PC-3 (cell line): ENCODE data around the gene SRGAP2B. TPM values are rescaled to one million over a fixed set of nuclear protein-coding genes. Genes with fewer than 3 reads are reported as not detected.
"Not testable (repeated sequence)": the region's sequence is repeated elsewhere in the genome, so short reads cannot be mapped to it uniquely, and the experiment has no call there.

Source experiments
- ATAC-seq: fragments of 200-7000 bp; cut with Tn5 transposase; 2 replicates; pipeline ENCODE4 v1.9.1; 2020; ENCODE audit warnings: mild to moderate bottlenecking, moderate library complexity
- BruUV-seq: library from RNA; stranded (reverse); fragments of 400-500 nt; replicated peaks from 2 replicates; lab custom pipeline; 2021; lab: Mats Ljungman, UMichigan
- CTCF ChIA-PET: fragments of 300-600 bp; sonication (Branson Sonifier 250); formaldehyde crosslinking; loops from one replicate; lab custom pipeline; 2022; ENCODE audit warnings: antibody characterized with exemption; lab: Charles Lee
- POLR2A ChIA-PET: fragments of 300-600 bp; sonication (Branson Sonifier 250); formaldehyde crosslinking; loops from one replicate; lab custom pipeline; 2022; ENCODE audit warnings: antibody characterized with exemption; ENCODE audit not compliant: unreplicated experiment; lab: Charles Lee
- DNase-seq: peaks from one replicate; pipeline ENCODE4 v3.0.0-alpha.2; 2015
- H2AFZ ChIP-seq: fragments of 300-600 bp; sonication (generic); 2 replicates; pipeline ENCODE4 v1.6.0; 2016; ENCODE audit warnings: antibody characterized with exemption, low read length
- H3F3A ChIP-seq: fragments of 300-600 bp; sonication (generic); one replicate; pipeline ENCODE4 v1.6.0; 2017; ENCODE audit warnings: antibody characterized with exemption, low read length, control low read depth, mild to moderate bottlenecking; ENCODE audit not compliant: unreplicated experiment
- H3K27ac ChIP-seq: fragments of 300-600 bp; sonication (generic); 2 replicates; pipeline ENCODE4 v1.5.1; 2016; ENCODE audit warnings: mild to moderate bottlenecking, low read length
- H3K27me3 ChIP-seq: fragments of 300-600 bp; sonication (generic); 2 replicates; pipeline ENCODE4 v1.6.1; 2016; ENCODE audit warnings: low read length, mixed read lengths
- H3K36me3 ChIP-seq: fragments of 300-600 bp; sonication (generic); 2 replicates; pipeline ENCODE4 v1.6.1; 2016; ENCODE audit warnings: low read depth, mixed run types, low read length, mixed read lengths
- H3K4me1 ChIP-seq: fragments of 300-600 bp; sonication (generic); 2 replicates; pipeline ENCODE4 v1.5.1; 2016; ENCODE audit warnings: low read length; ENCODE audit not compliant: insufficient read depth
- H3K4me2 ChIP-seq: fragments of 300-600 bp; sonication (generic); 2 replicates; pipeline ENCODE4 v1.6.0; 2016; ENCODE audit warnings: low read length
- H3K4me3 ChIP-seq: fragments of 300-600 bp; sonication (generic); 2 replicates; pipeline ENCODE4 v1.5.1; 2016; ENCODE audit warnings: mild to moderate bottlenecking, low read length, mixed read lengths
- H3K79me2 ChIP-seq: fragments of 300-600 bp; sonication (generic); 2 replicates; pipeline ENCODE4 v1.6.1; 2017; ENCODE audit warnings: low read length, mixed read lengths
- H3K9ac ChIP-seq: fragments of 300-600 bp; sonication (generic); 2 replicates; pipeline ENCODE4 v1.6.0; 2016; ENCODE audit warnings: mild to moderate bottlenecking, low read length
- H3K9me2 ChIP-seq: fragments of 300-600 bp; sonication (generic); replicated peaks from 2 replicates; pipeline ENCODE4 v1.6.1; 2016; ENCODE audit warnings: mixed run types, low read length, mixed read lengths
- H3K9me3 ChIP-seq: fragments of 300-600 bp; sonication (generic); 2 replicates; pipeline ENCODE4 v1.6.1; 2016; ENCODE audit warnings: low read length, mixed read lengths
- H4K20me1 ChIP-seq: fragments of 300-600 bp; sonication (generic); 2 replicates; pipeline ENCODE4 v1.6.1; 2016; ENCODE audit warnings: low read length, mixed read lengths
- intact Hi-C: fragments of 100-400 bp; cut with micrococcal nuclease; formaldehyde crosslinking; loops from 2 replicates; pipeline ENCODE4 v1.9.0; 2023
- total RNA-seq: library from RNA; depleted of rRNA; stranded (reverse); fragments of >200 nt; gene quantifications from 2 replicates; pipeline ENCODE4 v1.2.3, GENCODE V29; 2014

SRGAP2B gene
- total RNA-seq, 1 experiment from 2014 or later, result 14.3 TPM

DNA sequence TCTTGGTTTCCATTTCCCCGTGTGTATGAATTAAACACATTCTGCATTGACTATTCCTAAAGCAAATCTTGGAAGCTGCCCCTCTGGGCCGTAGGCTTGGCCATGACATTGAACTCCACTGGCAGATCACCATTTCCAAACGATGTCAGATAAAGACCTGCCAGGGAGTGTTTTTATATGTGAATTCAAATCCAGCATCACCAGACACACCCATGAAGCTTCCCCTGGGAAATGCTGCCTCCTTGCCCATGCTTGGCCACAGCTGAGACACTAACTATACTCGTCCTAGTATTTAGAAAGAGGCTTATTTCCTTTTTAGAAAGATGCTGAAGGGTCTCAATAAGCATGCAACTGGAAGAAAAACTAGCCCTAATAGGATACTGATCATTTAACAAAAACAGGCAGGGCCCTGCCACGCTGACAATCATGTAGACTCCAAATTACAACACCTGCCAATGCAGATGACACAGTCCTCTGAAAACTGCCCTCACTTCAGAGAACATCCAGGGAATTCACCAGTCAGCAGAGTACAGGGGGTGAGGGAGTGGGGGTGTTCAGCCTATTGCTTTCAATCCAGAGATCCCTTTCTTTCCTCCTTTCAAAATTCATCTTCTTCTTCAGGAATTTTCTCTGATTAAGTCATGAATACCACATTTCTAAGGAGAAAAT is 94.9 kb downstream of the SRGAP2B start:
- H3K9me2 ChIP-seq, H3K9ac ChIP-seq, H3K36me3 ChIP-seq, ATAC-seq, H3K79me2 ChIP-seq, intact Hi-C loops, CTCF ChIA-PET, H3K27ac ChIP-seq, H3K4me3 ChIP-seq, H2AFZ ChIP-seq, H3F3A ChIP-seq, H4K20me1 ChIP-seq, BruUV-seq, POLR2A ChIA-PET, H3K27me3 ChIP-seq, H3K9me3 ChIP-seq, DNase-seq, H3K4me2 ChIP-seq, H3K4me1 ChIP-seq: not testable (repeated sequence)

DNA sequence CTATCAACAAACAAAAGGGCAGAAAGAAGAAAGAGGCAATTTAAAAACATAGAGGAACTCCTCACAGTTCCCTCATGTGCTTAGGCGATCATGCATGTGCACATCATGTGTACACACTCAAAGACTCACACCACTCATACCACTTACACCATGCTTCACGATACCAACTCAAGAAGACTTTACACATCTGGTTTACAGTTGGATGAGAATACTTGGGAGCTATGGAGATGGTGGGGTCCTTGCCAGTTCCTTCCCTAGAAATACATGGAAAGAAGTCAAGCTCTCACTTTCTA is 96.2 kb downstream of the SRGAP2B start:
- intact Hi-C loops, result not testable (repeated sequence)

DNA sequence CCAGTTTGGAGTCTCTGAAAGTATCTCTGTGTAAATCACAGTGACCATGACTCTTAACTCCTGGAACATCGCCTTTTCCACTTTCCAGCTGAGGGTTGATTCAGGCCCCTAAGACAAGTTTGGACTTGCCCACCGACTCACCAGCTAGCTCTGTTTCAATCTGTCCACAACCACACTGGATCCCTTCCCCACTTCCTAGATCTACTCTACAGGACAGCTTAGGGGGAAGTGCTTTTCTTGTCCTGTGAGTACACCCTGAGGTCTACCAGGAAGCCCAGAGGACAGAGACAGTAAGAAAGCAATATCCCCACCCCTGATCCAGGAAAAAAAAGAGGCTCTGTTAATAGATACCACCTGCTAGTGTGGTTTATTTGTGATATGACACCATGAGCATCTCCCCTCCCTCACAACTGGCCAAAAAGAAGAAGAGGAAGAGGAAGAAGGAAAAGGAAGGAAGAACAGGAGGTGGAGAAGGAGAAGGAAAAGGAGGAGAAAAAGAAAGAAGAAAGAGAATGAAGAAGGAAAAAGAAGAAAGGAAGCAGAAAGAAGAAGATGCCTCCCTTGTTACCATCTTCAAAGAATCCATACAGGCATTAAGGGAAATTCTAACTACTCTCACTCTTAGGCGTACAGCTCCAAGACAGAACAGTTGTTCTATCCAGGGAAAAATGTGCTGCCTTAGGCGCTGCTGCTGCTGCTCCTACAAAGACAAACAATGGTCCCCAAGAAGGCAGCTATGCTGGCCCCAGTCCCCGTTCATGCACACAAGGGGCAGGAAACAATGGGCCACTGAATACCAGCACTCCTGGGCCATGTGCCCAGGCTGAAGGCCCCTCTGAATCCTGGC is 96.8 kb downstream of the SRGAP2B start:
- H3K4me3 ChIP-seq, H3K27ac ChIP-seq, H3K9ac ChIP-seq, intact Hi-C loops, H3K36me3 ChIP-seq, H3K9me2 ChIP-seq, CTCF ChIA-PET, ATAC-seq, H2AFZ ChIP-seq, H3K79me2 ChIP-seq, H3K27me3 ChIP-seq, H3K9me3 ChIP-seq, H3K4me1 ChIP-seq, BruUV-seq, H3F3A ChIP-seq, H3K4me2 ChIP-seq, H4K20me1 ChIP-seq, POLR2A ChIA-PET: not testable (repeated sequence)
- peak; percentile 0 for DNase-seq

More for the DNA sequence above, 96.2 kb downstream of the SRGAP2B start:
- DNase-seq, H2AFZ ChIP-seq, H3F3A ChIP-seq, H3K27ac ChIP-seq, POLR2A ChIA-PET, H4K20me1 ChIP-seq, H3K4me1 ChIP-seq, H3K4me2 ChIP-seq, H3K9ac ChIP-seq, H3K9me3 ChIP-seq, BruUV-seq, H3K4me3 ChIP-seq, H3K36me3 ChIP-seq, CTCF ChIA-PET, H3K27me3 ChIP-seq, H3K79me2 ChIP-seq, H3K9me2 ChIP-seq, ATAC-seq: not testable (repeated sequence)

DNA sequence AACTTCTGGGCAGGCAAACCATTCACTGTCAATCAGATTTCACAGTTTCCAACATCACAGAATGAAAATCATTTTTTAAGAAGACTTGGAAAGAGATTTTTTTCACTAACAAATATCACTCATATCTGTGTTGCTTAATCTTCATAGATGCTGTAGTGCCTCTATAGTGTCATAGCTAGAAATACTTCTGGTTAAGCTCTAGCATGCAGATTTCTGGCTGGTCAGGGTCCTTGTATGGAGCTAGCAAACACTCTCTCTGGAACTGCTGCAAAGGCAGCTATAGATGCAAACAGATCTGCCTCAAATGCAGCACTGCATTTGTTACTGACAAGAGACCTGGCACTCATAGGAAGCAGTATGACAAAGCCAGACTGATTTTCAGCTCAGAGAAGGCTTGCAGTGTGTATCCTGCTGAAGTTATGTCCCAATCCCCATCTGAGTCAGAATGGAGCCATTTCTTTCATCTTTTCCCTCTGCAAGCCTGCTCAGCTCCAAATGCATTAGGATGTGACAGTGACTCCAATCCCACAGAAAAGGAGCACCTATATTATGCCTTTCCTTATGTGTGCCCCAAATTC is 99.2 kb downstream of the SRGAP2B start:
- DNase-seq (peak; percentile 6), ATAC-seq (peak; percentile 25)
- BruUV-seq, H3K36me3 ChIP-seq, H3K9me3 ChIP-seq, CTCF ChIA-PET, H3K27ac ChIP-seq, H3K4me1 ChIP-seq, H3K4me2 ChIP-seq, H3K9ac ChIP-seq, H4K20me1 ChIP-seq, intact Hi-C loops, H3K79me2 ChIP-seq, H2AFZ ChIP-seq, H3K9me2 ChIP-seq, H3F3A ChIP-seq, H3K27me3 ChIP-seq, H3K4me3 ChIP-seq, POLR2A ChIA-PET: not testable (repeated sequence)

DNA sequence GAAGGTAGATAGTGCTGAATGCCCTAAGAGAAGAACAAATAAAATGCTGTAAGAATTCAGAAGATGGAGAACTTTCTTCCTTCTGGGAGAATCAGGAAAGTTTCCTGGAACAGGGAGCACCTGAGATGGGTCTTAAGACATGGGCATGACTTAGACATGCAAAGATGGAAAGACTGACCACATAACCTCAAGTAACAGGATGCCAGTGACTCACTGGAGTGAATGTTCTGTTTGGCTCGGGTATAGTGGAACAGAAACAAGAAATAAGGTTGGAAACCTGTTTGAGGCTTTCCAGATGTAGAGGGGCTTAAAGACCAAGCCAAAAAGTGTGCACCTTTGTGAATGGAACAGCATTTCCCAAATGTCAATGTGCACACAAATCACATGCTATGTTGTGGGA is 102.2 kb downstream of the SRGAP2B start:
- BruUV-seq, result not testable (repeated sequence)
- ATAC-seq, result peak; percentile 96

DNA sequence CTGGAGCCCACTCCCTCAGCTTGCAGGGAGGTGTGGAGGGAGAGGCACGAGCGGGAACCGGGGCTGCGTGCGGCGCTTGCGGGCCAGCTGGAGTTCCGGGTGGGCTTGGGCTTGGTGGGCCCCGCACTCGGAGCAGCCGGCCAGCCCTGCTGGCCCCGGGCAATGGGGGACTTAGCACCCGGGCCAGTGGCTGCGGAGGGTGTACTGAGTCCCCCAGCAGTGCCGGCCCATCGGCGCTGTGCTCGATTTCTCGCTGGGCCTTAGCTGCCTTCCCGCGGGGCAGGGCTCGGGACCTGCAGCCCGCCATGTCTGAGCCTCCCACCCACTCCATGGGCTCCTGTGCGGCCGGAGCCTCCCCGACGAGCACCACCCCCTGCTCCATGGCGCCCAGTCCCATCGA is 104.5 kb downstream of the SRGAP2B start:
- intact Hi-C loops, CTCF ChIA-PET, H2AFZ ChIP-seq, H3K4me2 ChIP-seq, H3K9me2 ChIP-seq, H3K9ac ChIP-seq, H3K36me3 ChIP-seq, H3K79me2 ChIP-seq, ATAC-seq, POLR2A ChIA-PET, H3K4me3 ChIP-seq, H3K27ac ChIP-seq, H3F3A ChIP-seq, DNase-seq, H3K4me1 ChIP-seq, H4K20me1 ChIP-seq, H3K27me3 ChIP-seq, H3K9me3 ChIP-seq, BruUV-seq: not testable (repeated sequence)

More for the DNA sequence above, 102.2 kb downstream of the SRGAP2B start:
- intact Hi-C loops, H3K27ac ChIP-seq, H3K27me3 ChIP-seq, H4K20me1 ChIP-seq, POLR2A ChIA-PET, H3K4me1 ChIP-seq, CTCF ChIA-PET, H3F3A ChIP-seq, H3K79me2 ChIP-seq, H3K9ac ChIP-seq, H3K36me3 ChIP-seq, H3K4me3 ChIP-seq, H3K9me2 ChIP-seq, H3K9me3 ChIP-seq, H2AFZ ChIP-seq, H3K4me2 ChIP-seq: not testable (repeated sequence)
- DNase-seq, result peak; percentile 79
